RKO (cell line): Measurements from ENCODE around the gene MCM6.

ENCODE experiments used
- DNase-seq: peaks from one replicate; pipeline ENCODE4 v3.0.0-alpha.2; 2016; ENCODE audit warnings: low spot score

MCM6 gene

GRCh38 chr2:135862718-135863117, 13.5 kb downstream of the MCM6 start:
- no peak for DNase-seq

- DNase-seq: no peak
Observed at GRCh38 chr2:135853401-135853800, 22.8 kb downstream of the MCM6 start.

GRCh38 chr2:135851858-135852257, 24.4 kb downstream of the MCM6 start:
- no peak for DNase-seq

GRCh38 chr2:135850892-135851668, 25.2 kb downstream of the MCM6 start:
- no peak for DNase-seq

- no peak for DNase-seq
Observed at GRCh38 chr2:135849087-135849486, 27.2 kb downstream of the MCM6 start.

GRCh38 chr2:135845997-135846396, 30.2 kb downstream of the MCM6 start:
- no peak for DNase-seq

- no peak for DNase-seq
Observed at GRCh38 chr2:135845257-135845656, 31.0 kb downstream of the MCM6 start.

- no peak for DNase-seq
Observed at GRCh38 chr2:135844301-135844895, 31.8 kb downstream of the MCM6 start.

- DNase-seq: peak; percentile 16
Observed at GRCh38 chr2:135843671-135844070, 32.6 kb downstream of the MCM6 start.

- no peak for DNase-seq
Observed at GRCh38 chr2:135840601-135841000, 35.6 kb downstream of the MCM6 start.

- no peak for DNase-seq
Observed at GRCh38 chr2:135839713-135840112, 36.5 kb downstream of the MCM6 start.

GRCh38 chr2:135838502-135838901, 37.7 kb downstream of the MCM6 start:
- DNase-seq: no peak

GRCh38 chr2:135836596-135837270, 39.5 kb downstream of the MCM6 start, which contains the start of gene LCT:
TSS of gene LCT (minus strand) at chr2:135837184. CDS start at chr2:135837169, 15 bp downstream.
- DNase-seq: no peak

- no peak for DNase-seq
Observed at GRCh38 chr2:135832891-135833290, 43.4 kb downstream of the MCM6 start.

- no peak for DNase-seq
Observed at GRCh38 chr2:135831180-135831812, 44.9 kb downstream of the MCM6 start.

GRCh38 chr2:135829378-135830135, 46.7 kb downstream of the MCM6 start:
- no peak for DNase-seq

- DNase-seq: no peak
Observed at GRCh38 chr2:135826544-135826943, 49.7 kb downstream of the MCM6 start.

GRCh38 chr2:135825550-135826176, 50.6 kb downstream of the MCM6 start:
- no peak for DNase-seq

GRCh38 chr2:135825131-135825530, 51.1 kb downstream of the MCM6 start:
- no peak for DNase-seq

- no peak for DNase-seq
Observed at GRCh38 chr2:135822855-135823254, 53.4 kb downstream of the MCM6 start.

- no peak for DNase-seq
Observed at GRCh38 chr2:135821190-135821589, 55.1 kb downstream of the MCM6 start.
